ENCODE results near the gene DPH5.

DPH5 gene

DNA sequence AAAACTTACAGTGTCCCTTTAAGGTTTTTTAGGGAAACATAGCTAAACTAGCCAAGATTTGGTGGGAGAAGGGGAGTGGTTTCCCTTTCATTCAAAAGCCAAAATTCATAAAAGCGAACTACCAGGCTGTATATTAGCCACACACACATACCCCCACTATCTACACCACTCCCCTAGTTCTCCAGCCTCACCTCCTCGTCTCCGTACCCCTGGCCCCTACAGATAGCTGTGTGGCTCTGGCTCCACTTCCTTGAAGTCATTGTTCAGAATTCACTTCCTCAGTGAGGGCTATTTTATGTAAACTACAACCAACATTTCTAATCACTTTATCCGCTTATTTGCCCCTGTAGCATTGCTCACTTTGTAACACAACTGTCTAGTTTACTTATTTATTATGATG is 5.3 kb upstream of the DPH5 start:
- no peak for DNase-seq (ENCODE audit: low read depth)

DNA sequence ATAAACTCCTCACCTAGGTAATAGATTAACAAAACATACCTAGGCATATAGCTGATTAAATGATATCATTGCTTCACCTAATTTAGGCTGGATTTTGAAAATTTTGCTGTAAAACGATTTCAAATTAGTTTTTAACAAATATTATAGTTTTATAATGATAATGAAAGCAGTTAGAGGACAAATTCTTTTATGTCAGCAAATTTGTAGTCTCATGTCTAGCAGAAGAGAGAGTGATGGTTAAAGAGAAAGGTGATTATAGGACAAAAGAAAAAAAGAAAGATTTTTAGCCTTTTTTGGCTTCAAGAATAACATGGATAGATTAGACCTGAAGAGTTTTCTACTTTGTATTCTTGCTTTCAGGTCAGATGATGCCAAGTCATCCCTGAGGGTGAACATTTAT is 3.6 kb upstream of the DPH5 start:
- no peak for DNase-seq (ENCODE audit: low read depth)

DNA sequence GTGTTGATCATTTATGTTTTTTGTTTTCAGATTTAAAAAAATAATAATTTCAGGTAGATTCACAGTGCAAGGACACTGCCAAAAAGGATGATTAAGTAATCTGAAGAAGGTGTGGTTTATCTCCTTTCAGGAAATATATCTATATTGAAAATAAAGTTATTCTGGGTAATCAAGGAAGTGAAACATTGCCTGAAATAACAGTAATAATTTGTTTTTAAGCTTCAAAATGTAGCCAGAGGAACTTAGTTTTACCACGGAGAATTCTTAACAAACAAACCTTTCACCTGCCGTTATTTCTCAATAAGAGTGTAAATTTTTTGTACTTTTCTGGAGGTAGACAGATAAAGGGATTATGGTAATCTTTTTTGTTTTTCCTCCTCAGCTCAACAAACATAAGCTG is 2.9 kb upstream of the DPH5 start:
- DNase-seq (ENCODE audit: low read depth), result no peak

DNA sequence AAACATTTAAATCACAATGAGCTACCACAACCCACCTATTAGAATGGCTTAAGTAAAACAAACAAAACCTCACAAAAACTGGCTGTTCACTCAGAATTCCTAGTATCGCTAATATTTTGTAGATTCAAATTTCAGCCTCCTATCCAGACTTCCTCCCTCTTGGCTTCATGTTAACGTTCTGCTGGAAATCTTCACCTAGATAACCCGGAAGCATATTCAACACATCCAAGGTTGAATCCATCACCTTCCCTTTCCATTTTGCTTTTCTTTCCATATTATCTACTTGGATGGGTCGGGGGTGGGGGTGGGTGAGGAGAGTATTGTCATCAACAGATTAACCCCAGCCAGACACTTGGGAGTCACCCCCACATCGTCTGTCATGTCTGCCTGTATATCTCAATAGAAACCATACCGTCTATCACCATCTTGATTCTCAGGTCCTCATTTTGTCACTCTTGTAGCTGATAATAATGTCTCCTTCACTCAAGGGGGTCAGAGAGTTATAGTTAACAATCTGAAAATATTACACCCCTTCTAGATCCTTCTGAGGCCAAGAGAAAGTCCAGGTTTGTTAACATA is 1.7 kb upstream of the DPH5 start:
- DNase-seq (ENCODE audit: low read depth), result no peak

DNA sequence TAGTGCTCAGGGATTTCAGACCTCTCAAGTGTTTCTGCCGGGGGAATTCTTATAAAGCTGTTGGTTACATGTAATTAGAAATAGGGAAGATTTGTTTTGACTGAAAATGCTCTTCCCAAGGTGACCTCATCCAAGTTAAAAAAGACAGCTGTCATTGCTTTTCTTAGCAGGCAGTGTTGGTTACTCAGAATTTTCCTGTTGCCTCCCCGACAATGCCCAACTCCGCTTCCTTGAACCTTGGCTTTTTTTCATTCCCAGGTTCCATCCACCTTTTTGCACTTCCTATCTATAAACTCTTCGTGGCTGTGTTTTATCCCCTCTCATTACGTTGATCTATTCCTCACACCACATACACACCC is 825 bp upstream of the DPH5 start:
- no peak for DNase-seq (ENCODE audit: low read depth)

DNA sequence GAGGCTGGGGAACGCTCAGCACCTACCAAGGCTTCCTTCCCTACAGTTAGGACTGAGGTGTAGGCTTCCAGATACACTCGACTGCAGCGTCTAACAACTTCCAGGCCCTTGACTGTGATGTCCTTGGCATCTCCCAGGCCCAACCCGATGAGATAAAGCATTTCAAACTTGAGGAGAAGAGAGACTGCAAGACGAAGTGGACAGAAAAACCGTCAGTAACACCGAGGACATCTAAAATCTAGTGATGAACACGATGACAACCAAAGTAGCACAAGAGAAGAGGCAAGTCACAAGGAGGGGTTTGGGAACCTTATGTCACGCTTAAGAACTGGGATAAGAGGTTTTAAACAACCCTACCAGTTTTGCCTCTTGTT is 314 bp downstream of the DPH5 start:
- DNase-seq (ENCODE audit: low read depth), result no peak

DNA sequence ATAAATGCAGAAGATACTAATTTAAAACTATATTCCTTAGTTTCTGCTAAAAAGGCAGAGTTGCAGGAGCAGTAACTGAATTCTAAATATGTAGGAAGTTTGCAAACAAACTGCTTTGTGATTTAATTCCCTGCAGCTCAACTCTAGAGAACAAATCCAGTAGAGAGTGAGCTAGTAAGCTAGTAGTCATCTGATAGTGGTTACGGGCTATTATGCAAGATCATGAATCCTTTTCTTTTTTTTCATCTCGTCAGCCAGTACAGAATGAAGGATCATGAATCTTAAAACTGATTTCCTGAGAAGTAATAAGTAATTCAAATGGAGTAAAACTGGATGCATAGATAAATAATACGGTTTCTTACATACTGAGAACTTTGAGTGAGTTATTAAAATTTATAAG is 3.3 kb downstream of the DPH5 start:
- DNase-seq (ENCODE audit: low read depth), result peak; percentile 25

DNA sequence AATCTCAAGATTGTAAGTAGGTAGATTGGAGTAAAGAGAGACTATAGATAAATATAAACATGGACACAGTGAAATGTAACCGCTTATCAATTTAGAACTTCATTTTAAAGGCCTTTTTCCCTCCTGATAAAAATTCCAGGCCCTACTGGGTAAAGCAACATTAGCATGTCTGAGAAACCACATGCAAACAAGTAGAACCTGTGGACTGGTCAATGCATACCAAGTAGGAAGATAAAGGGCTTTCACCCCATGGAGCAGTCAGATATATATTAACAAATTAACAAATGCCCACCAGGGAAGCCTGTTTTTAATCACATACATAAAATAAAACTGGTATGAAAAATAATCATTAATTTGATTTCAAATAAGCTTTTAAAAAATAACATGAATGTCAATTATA is 8.1 kb downstream of the DPH5 start:
- no peak for DNase-seq (ENCODE audit: low read depth)

DNA sequence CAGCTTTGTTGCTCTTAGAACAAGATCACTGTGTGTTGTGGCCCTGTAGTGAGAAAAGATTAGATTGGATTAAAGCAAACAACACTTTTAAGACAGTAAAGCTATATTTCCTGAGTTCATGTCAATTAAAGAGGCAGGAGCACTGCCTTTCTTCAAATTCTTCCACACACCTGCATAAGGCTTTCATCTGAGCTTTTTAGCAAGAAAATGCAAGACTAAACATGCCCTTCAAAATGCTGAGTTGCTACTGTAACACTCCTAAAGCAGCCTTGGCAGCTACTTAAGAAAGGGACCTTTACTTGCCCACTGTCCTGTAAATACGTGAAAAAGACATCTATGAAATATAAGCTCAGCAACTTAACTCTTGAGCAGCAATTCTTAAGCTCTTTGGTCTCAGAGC is 11.8 kb downstream of the DPH5 start:
- DNase-seq (ENCODE audit: low read depth), result no peak

DNA sequence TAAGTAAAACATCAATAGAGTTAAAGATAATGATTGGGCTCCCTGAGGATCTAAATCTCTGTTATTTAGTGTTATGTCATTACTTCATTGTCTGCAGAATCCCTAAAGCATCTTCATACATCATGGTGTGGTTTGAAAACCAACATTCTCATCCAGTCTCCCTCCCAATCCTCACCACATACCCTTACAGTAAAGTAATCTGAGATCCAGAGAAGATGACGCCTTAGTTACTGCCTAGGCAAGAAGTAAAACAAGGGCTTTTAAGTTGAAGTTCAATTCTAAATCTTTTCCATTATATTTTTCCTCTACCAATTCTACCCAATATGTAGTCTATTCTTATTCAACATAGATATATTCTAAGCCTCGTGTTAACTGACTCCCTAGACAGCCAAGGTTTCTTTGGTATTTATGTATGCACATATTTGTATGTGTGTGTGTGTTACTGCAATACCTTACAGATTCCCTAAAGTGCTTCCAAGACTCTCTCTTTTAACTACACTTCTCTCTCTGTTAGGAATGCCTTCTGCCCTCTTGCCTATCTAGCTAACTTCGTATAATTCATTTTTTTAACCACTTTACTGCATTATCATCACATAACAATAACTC is 17.3 kb downstream of the DPH5 start:
- DNase-seq (ENCODE audit: low read depth), result no peak

DNA sequence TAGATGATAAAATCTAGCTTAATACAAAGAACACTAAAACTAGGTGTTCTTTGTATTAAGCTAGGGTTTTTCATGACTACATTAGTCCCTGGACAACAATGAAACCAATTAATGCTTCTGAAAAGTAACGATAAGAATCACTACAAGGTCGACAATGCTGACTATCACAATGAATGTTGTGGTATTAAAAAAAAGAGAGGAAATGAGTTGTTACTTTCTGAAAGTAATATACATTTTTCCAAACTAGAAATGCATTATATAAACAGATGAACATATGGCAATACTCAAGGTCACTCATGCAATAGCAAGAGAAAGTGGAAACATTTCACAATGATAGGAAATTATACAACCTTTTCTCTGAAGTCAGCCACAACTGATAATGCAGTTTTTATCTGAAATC is 19.0 kb downstream of the DPH5 start:
- DNase-seq (ENCODE audit: low read depth), result no peak

DNA sequence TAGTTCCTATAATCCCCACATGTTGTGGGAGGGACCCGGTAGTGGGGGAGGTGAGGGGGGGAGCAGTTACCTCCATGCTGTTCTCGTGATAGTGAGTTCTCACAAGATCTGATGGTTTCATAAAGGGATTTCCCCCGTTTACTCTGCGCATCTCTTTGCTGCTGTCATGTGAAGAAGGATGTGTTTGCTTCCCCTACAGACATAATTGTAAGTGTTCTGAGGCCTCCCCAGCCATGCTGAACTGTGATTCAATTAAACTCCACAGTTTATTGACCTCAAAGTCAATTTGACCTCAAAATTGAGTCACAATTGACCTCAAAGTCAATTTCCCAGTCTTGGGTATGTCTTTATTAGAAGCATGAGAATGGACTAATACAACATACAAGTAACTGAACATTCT is 19.7 kb downstream of the DPH5 start:
- DNase-seq (ENCODE audit: low read depth), result no peak

DNA sequence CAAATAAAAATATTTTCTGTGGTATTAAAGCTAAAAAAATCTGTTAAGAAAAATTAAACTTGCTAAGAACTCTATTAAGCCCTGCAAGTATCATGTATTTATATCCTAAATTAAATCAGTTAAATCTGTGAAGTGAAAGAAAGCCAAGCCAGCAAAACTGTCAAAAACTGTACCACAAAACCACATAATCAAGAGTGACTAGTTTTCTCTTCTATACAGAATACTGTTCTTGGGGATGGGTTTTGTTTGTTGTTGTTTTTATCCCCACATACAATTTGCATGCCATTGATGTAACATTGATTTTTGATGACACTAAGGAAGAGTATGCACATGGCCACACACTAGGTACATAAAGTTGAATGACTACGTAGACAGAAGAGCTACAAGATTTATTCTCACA is 20.4 kb downstream of the DPH5 start:
- no peak for DNase-seq (ENCODE audit: low read depth)

DNA sequence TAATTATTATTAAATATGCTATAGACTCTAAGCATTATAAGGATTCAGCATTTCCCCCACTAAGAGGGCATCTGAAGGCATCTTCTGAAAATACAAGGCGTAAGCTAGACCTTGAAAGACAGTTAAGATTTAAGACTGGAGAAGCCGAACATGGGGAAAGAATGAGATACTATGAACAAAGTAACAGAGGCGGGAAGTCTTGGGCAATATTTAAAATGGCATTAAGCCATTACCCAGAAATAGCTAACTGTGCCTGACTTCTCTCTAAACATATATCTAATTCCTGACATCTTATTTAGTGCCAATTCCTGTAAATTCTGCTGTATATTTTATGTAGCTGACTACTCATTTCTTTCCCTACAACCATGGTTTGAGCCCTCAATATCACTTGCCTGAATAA is 20.9 kb downstream of the DPH5 start:
- DNase-seq (ENCODE audit: low read depth), result no peak

DNA sequence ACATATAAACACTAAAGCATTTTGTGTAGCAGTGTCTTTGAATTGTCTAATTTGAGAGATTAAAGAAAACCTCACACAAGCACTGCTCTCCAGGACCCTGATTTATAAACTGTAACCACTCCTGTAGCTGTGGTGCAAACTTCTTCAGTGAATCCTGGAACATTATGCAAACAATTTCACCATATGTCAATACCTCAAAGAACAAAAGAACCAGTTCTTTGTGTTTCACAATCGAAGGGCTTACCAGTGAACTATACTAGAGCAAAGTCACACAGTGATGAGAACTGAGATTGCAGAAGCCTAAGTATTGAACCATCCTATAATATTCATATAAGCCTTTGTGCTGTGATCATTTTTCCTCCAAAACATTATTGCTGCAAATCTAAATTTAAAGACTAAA is 21.5 kb downstream of the DPH5 start:
- DNase-seq (ENCODE audit: low read depth), result no peak

DNA sequence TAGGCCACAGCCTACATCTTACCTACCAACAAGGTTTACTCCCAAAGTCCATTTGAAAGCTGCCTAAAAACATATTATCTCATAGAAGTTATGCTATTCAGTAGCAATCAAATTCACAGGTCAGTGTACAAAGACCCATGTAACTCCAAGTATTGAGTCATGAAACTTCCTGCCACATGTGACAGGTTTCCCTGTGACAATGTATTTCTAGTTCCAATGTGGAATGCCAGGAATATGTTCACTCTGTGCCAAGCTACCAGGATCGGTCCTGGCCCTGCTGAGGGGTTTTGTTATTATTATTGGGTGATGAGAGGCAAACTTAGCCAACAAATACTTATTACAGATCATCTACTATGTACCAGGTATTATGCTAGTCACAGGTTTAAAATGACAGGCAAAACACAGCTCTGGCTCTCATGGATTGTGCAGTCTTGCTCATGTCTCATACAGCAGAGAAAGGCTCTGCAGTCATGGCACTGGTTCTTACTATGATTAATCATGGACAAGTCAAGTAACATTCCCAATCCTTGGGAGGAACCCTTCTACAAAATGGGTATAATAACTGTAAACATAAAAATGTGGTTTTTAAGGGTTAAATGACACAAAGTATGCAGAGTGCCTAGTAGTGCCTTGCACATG is 22.5 kb downstream of the DPH5 start:
- no peak for DNase-seq (ENCODE audit: low read depth)

DNA sequence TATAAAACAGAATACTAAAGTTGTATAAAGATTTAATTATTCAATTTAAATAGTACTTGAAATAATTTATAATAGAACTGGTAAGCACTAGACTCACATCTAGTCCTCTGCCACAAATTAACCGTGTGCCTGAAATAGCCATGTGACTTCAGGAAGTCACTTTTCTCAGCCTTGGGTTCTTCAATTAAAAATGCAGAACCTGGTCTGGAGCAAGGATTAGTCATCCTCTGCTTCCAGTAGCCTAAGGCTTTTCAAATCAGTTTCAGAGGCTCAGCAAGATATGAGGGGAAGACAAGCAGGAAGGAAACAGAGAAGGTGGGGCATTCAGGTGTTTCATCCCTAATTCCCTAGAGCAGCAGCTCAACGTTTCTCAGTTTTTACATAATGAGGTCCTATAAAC is 23.0 kb downstream of the DPH5 start:
- DNase-seq (ENCODE audit: low read depth), result no peak

DNA sequence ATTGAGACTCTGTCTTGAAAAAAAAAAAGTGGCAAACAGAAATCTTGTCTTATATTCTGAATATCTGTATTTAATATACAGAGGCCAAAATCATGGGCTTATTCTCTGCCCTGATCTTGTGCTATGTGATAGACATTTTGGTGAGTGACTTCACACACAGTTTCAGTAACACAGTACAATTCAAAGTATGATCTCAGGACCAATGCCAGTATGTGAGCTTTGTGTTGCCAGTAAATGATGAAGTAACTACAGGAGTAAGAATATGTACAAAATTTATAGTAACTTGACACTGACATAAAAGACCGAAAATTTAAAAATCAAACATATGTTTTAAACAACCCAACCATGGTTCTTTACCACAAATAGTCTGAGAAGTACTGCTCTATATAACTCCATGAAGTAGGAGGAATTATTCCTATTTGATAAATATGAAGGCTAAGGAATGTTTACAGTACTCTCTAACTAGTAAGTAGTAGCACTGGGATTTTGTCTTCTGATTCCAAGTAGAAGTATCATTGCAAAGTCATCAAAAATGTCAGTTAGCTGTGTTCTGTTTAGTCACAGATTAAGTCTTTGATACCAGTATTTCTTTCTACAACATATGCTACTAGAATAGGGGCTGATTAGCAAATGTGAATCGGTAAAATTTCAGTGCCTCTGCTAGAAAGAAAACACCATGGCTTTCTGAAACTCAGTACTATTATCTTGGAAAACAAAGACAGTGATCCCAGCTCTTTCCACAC is 25.3 kb downstream of the DPH5 start:
- no peak for DNase-seq (ENCODE audit: low read depth)

DNA sequence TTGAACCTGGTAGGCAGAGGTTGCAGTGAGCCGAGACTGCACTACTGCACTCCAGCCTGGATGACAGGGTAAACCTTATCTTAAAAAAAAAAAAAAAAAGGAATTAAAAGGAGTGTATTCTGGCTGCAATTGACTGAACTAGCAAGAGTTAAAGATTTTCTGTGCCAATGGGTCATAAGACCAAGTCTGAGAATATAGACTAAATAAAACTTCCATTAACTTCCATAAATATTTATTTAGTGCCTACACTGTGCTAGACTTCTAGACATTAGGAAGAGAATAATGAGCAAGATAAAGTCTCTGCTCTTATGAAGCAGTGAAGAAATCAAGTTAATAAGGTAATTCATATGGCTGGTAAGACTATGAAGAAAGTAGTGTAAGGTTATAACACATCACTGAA is 27.2 kb downstream of the DPH5 start:
- DNase-seq (ENCODE audit: low read depth), result no peak

DNA sequence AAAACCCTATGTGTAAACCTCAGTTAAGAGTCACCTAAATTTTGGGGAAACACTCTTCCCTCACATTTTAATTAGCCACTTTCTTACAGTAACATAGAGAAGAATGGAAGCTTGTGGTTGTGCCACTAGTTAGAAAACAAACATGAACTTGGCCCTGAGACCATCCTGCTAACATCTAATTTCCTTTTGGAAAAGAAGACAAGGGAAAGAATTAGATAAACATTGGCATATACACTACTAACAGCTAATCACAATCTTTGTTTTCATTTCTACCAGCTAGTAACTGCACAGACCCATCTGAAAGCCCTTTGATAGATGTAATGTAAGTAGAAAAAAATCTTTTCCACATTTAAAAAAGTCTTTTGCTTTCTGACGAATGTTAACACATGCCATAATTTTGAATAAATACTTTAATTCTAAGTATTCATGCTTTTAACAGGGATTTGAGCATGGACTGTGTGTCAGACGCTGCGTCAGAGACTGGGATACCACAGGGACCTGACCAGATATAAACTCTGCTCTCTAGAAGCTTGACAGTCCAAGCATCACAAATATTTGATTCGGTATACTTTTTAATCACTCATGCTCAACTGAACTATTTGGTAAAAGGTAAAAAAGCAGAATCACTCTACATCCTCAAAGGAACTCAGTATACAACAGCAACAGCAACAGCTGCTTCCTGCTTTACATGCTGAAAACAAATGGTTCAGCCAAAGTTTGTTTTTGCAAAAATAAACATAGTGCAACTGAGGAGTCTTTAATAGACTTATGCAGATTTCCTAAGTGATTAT is 30.2 kb downstream of the DPH5 start:
- no peak for DNase-seq (ENCODE audit: low read depth)

DNA sequence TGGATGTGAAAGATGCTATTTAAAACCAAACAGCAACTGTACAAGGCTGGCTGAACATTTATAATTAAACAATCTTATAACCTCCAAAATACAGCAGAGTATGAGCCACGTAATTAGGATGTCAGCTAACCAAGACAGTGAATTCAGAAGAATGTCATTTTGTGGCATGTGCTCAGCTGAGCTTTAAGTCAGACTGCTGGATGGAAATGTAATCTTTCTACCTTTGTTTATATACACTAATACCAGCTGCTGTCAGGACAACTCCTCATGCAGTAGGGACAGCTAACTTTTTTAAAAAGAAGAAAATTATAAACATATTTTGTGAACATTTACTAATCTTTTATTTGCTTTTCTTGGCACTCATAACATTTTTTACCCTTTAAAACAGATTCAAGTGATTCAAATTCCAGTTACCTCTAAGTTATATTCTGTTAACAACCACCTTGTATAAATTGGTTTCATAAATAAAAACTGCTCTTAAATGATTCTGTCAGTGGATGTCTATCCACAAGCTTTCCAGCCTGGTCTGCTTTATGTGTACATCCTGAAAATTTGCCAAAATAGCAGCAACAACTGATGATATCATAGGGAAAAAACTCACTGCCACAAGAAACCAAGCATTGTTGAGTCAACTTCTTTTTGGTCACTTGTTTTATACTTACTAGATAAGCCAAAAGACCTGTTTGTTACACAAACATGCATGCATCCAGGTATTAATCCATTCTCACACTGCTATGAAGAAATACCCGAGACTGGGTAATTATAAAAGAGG is 36.1 kb downstream of the DPH5 start:
- peak; percentile 49 for DNase-seq (ENCODE audit: low read depth)

DNA sequence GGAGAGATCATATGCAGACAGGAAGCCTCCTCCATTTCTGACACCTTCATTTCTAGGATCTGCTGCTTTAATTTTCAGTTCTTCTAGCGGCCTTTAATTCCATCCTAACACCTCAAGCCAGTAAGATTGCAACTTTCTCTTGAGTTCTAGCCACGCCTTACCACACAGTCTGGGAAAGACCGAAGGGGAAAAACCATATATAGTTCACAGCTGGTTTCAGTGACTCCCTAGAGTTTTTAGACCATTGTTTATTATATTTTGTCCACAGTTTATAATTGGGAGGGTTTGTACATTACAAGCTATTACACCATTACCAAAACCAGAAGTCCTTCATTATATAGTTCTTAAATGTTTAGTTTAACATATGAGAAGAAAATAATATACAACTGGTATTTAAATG is 37.5 kb downstream of the DPH5 start:
- no peak for DNase-seq (ENCODE audit: low read depth)
